DND-41 (cell line): ENCODE measurements around the gene NAPB.

Source experiments
- CTCF ChIP-seq: IDR thresholded peaks from 2 replicates; pipeline ENCODE4 v1.5.1; 2012; ENCODE audit warnings: borderline replicate concordance, low read length, moderate library complexity, mild to moderate bottlenecking; ENCODE audit not compliant: poor library complexity, severe bottlenecking; ENCODE audit errors: extremely low read depth
- EZH2 ChIP-seq: IDR thresholded peaks from 3 replicates; pipeline ENCODE4 v1.6.1; 2012; ENCODE audit warnings: borderline replicate concordance, low read depth, mild to moderate bottlenecking, moderate library complexity, low read length, inconsistent platforms; ENCODE audit not compliant: severe bottlenecking

GRCh38 chr20:23374441-23374840, 46.8 kb downstream of the NAPB start:
- no peak for TF ChIP-seq EZH2
- TF ChIP-seq CTCF: no peak
